Left renal cortex interstitium (tissue), 4 donors: ENCODE data around the gene RALGAPA1. TPM values are rescaled to one million over a fixed set of nuclear protein-coding genes. Genes with fewer than 3 reads are reported as not detected.
A peak's percentile ranks its signal among the peaks of the same experiment; 100 is the strongest.
"Not testable (repeated sequence)": the region's sequence is repeated elsewhere in the genome, so short reads cannot be mapped to it uniquely, and the experiment has no call there.

Experiments used
- DNase-seq, 4 donors: peaks; one replicate each; pipeline ENCODE4 v3.0.0-alpha.2; 2013; ENCODE audit warnings: low read depth in 4 of 4, low spot score in 2 of 4, missing footprints in 1 of 4
- polyA plus RNA-seq, 4 donors: library from polyadenylated mRNA; unstranded; fragments of 120-200 nt; gene quantifications; one replicate each; pipeline ENCODE4 v1.2.1, GENCODE V29; 2013; ENCODE audit not compliant: insufficient read length in 4 of 4

RALGAPA1 gene
- polyA plus RNA-seq, 4 donors: 30.3 to 58.3 (median 43.5) TPM

GRCh38 chr14:35822501-35822900, 13.4 kb upstream of the RALGAPA1 start:
- DNase-seq: no peak

GRCh38 chr14:35821564-35822411, 12.7 kb upstream of the RALGAPA1 start:
- no peak for DNase-seq

- DNase-seq: no peak
Observed at GRCh38 chr14:35819591-35820540, 10.8 kb upstream of the RALGAPA1 start.

- DNase-seq: peak in 1 of 4 donors; percentile 36
Observed at GRCh38 chr14:35818346-35819115, 9.4 kb upstream of the RALGAPA1 start.

GRCh38 chr14:35814371-35815005, 5.4 kb upstream of the RALGAPA1 start:
- no peak for DNase-seq

GRCh38 chr14:35810963-35811362, 1.9 kb upstream of the RALGAPA1 start:
- no peak for DNase-seq

- no peak for DNase-seq
Observed at GRCh38 chr14:35809597-35809996, 502 bp upstream of the RALGAPA1 start.

GRCh38 chr14:35808076-35808637, 938 bp downstream of the RALGAPA1 start:
- no peak for DNase-seq

GRCh38 chr14:35807131-35807961, 1.7 kb downstream of the RALGAPA1 start:
- no peak for DNase-seq

- no peak for DNase-seq
Observed at GRCh38 chr14:35806006-35806907, 2.8 kb downstream of the RALGAPA1 start.

GRCh38 chr14:35797796-35798195, 11.3 kb downstream of the RALGAPA1 start:
- no peak for DNase-seq

- DNase-seq: no peak
Observed at GRCh38 chr14:35789651-35790050, 19.4 kb downstream of the RALGAPA1 start.

GRCh38 chr14:35786856-35787255, 22.2 kb downstream of the RALGAPA1 start:
- no peak for DNase-seq

GRCh38 chr14:35783699-35784098, 25.4 kb downstream of the RALGAPA1 start:
- no peak for DNase-seq

GRCh38 chr14:35779368-35779767, 29.7 kb downstream of the RALGAPA1 start:
- no peak for DNase-seq

GRCh38 chr14:35777550-35777949, 31.5 kb downstream of the RALGAPA1 start:
- not testable (repeated sequence) for DNase-seq

GRCh38 chr14:35776823-35777222, 32.3 kb downstream of the RALGAPA1 start:
- DNase-seq: no peak

- not testable (repeated sequence) for DNase-seq
Observed at GRCh38 chr14:35776085-35776484, 33.0 kb downstream of the RALGAPA1 start.
